GM12878 (cell line): ENCODE measurements around the gene PPFIA4. TPM values are rescaled to one million over a fixed set of nuclear protein-coding genes. Genes with fewer than 3 reads are reported as not detected.

Experiments
- ATAC-seq: fragments of 200-7000 bp; cut with Tn5 transposase; 3 replicates; pipeline ENCODE4 v1.9.1; 2020; ENCODE audit warnings: mild to moderate bottlenecking, moderate library complexity
- BruUV-seq: library from RNA; stranded (reverse); fragments of 400-500 nt; replicated peaks from 2 replicates; lab custom pipeline; 2021; lab: Mats Ljungman, UMichigan
- CTCF ChIA-PET: fragments of 300-600 bp; sonication (Branson Sonifier 250); formaldehyde crosslinking; extraction: SDS; loops from one replicate; lab custom pipeline; 2021; ENCODE audit warnings: inconsistent platforms; lab: Yijun Ruan, JAX
- POLR2A ChIA-PET: fragments of 350-600 bp; formaldehyde crosslinking; extraction: SDS; loops from one replicate; lab custom pipeline; 2021; ENCODE audit warnings: inconsistent platforms; lab: Charles Lee
- RAD21 ChIA-PET: fragments of 300-600 bp; sonication (Branson Sonifier 250); formaldehyde crosslinking; loops from one replicate; lab custom pipeline; 2023; ENCODE audit warnings: antibody characterized with exemption; ENCODE audit not compliant: unreplicated experiment; lab: Charles Lee
- SMC1A ChIA-PET: fragments of 300-600 bp; sonication (Branson Sonifier 250); formaldehyde crosslinking; loops from one replicate; lab custom pipeline; 2023; ENCODE audit not compliant: unreplicated experiment, uncharacterized antibody; lab: Charles Lee
- DNase-seq: peaks from one replicate; pipeline ENCODE4 v3.0.0-alpha.2; 2011; ENCODE audit warnings: low read depth, low spot score
- FAIRE-seq: peaks from 3 replicates; lab custom pipeline; 2011; peaks lifted over from hg19 to GRCh38; lab: Jason Lieb, UNC
- H2AFZ ChIP-seq: 2 replicates; pipeline ENCODE4 v1.6.0; 2011; ENCODE audit warnings: low read depth, low read length, control low read depth; ENCODE audit not compliant: control insufficient read depth
- H3K27ac ChIP-seq: 2 replicates; pipeline ENCODE4 v1.5.1; 2011; ENCODE audit warnings: control low read depth; ENCODE audit not compliant: control insufficient read depth, insufficient read depth
- H3K27me3 ChIP-seq, 2 experiments: replicated peaks in 1 of 2; 2 replicates each; pipeline versions ENCODE4 v1.6.0 to v1.6.1; 2011; ENCODE audit warnings: low read length in 1 of 2; ENCODE audit not compliant: control insufficient read depth in 2 of 2, insufficient read depth in 2 of 2
- H3K36me3 ChIP-seq, 2 experiments: 2 replicates each; pipeline ENCODE4 v1.5.1; 2011; ENCODE audit warnings: low read length in 1 of 2; ENCODE audit not compliant: control insufficient read depth in 2 of 2, insufficient read depth in 2 of 2
- H3K4me1 ChIP-seq: 2 replicates; pipeline ENCODE4 v1.6.1; 2011; ENCODE audit warnings: mild to moderate bottlenecking, low read length, moderate library complexity, mixed read lengths; ENCODE audit not compliant: control insufficient read depth, insufficient read depth
- H3K4me2 ChIP-seq: 2 replicates; pipeline ENCODE4 v1.6.0; 2011; ENCODE audit warnings: control low read depth; ENCODE audit not compliant: control insufficient read depth, insufficient read depth
- H3K4me3 ChIP-seq: fragments of 200-600 bp; sonication (generic); 2 replicates; pipeline ENCODE4 v1.5.1; 2016
- H3K79me2 ChIP-seq: 2 replicates; pipeline ENCODE4 v1.6.0; 2011; ENCODE audit warnings: low read length; ENCODE audit not compliant: control insufficient read depth, insufficient read depth
- H3K9ac ChIP-seq: 2 replicates; pipeline ENCODE4 v1.8.0; 2011; ENCODE audit warnings: low read length, control low read depth, mixed read lengths; ENCODE audit not compliant: control insufficient read depth, insufficient read depth
- H3K9me3 ChIP-seq: replicated peaks from 3 replicates; pipeline ENCODE4 v1.5.1; 2011; ENCODE audit warnings: mild to moderate bottlenecking, low read length; ENCODE audit not compliant: control insufficient read depth, insufficient read depth
- H4K20me1 ChIP-seq: 2 replicates; pipeline ENCODE4 v1.6.0; 2011; ENCODE audit not compliant: control insufficient read depth, insufficient read depth
- BCLAF1 ChIP-seq: fragments of 450-650 bp; IDR thresholded peaks from 2 replicates; pipeline ENCODE4 v1.6.1; 2017; ENCODE audit warnings: antibody characterized with exemption, mild to moderate bottlenecking, moderate library complexity
- BMI1 ChIP-seq: fragments of 450-650 bp; IDR thresholded peaks from 2 replicates; pipeline ENCODE4 v1.6.1; 2016; ENCODE audit warnings: mild to moderate bottlenecking, moderate library complexity, borderline replicate concordance
- IRF5 ChIP-seq: fragments of 450-650 bp; IDR thresholded peaks from 2 replicates; pipeline ENCODE4 v1.6.1; 2017; ENCODE audit warnings: borderline replicate concordance
- MEF2B ChIP-seq: fragments of 450-650 bp; IDR thresholded peaks from 2 replicates; pipeline ENCODE4 v1.6.1; 2018; ENCODE audit warnings: mild to moderate bottlenecking, moderate library complexity; ENCODE audit not compliant: partially characterized antibody, poor library complexity, severe bottlenecking
- MTA2 ChIP-seq: fragments of 450-650 bp; IDR thresholded peaks from 2 replicates; pipeline ENCODE4 v1.6.1; 2016; ENCODE audit warnings: low read depth, mild to moderate bottlenecking, moderate library complexity
- NFXL1 ChIP-seq: fragments of 450-650 bp; IDR thresholded peaks from 2 replicates; pipeline ENCODE4 v1.6.1; 2017; ENCODE audit warnings: antibody characterized with exemption, mild to moderate bottlenecking, borderline replicate concordance
- NRF1 ChIP-seq: conservative IDR thresholded peaks from 2 replicates; pipeline ENCODE4 v1.6.1; 2011; ENCODE audit warnings: mild to moderate bottlenecking, low read depth, low read length, improper control_type of control experiment
- ZNF207 ChIP-seq: fragments of 450-650 bp; IDR thresholded peaks from 2 replicates; pipeline ENCODE4 v1.6.1; 2014; ENCODE audit warnings: antibody characterized with exemption, mild to moderate bottlenecking, borderline replicate concordance
- WGBS: methylation state at CpG from one replicate; pipeline ENCODE4 v1.1.6; 2016; ENCODE audit warnings: low lambda C conversion rate; ENCODE audit not compliant: insufficient replicate concordance, insufficient coverage; ENCODE audit errors: missing lambda C conversion rate; 5-methylcytosine and 5-hydroxymethylcytosine counted together
- in situ Hi-C: fragments of 300-500 bp; cut with MboI; formaldehyde crosslinking; loops from 9 replicates; pipeline ENCODE4 v1.14.3; 2018; ENCODE audit warnings: mixed read lengths
- intact Hi-C: fragments of 100-400 bp; cut with micrococcal nuclease; formaldehyde crosslinking; loops from one replicate; pipeline ENCODE4 v1.14.2; 2022; ENCODE audit not compliant: unreplicated experiment
- polyA plus RNA-seq, 11 experiments: library from polyadenylated mRNA; depleted of rRNA in 4 of 11; unstranded in 6 of 11; stranded (reverse) in 5 of 11; fragments of >200 nt; fragmentation: Nextera tagmentation in 4 of 11; fragmentation: Illumina TruSeq in 1 of 11; extraction: Ambion mirVana in 4 of 11; extraction: Trizol in 1 of 11; gene quantifications; 1 replicate in 1 of 11; 2 replicates in 10 of 11; pipeline versions ENCODE4 v1.2.1 to v1.2.3, GENCODE V29; 2011 to 2016; ENCODE audit warnings: inconsistent platforms in 2 of 11, missing spikeins in 2 of 11, low read depth in 1 of 11
- total RNA-seq, 4 experiments: library from RNA; depleted of rRNA in 3 of 4; stranded (reverse); fragments of >200 nt in 3 of 4; fragmentation: Illumina TruSeq in 1 of 4; extraction: Trizol in 1 of 4; gene quantifications; 2 replicates each; pipeline versions ENCODE4 v1.2.1 to v1.2.3, GENCODE V29; 2013 to 2021

PPFIA4 gene
- total and polyA plus RNA-seq, 10 of the 15 experiments (the other 5 are each of a cell fraction or from before 2014, with no cell fraction given) = 0.02 to 19.7 (median 0.34) TPM; not detected in 1

GRCh38 chr1:203059485-203059884 lies 33.2 kb downstream of the PPFIA4 start:
- DNase-seq (no peak), FAIRE-seq (no peak), ATAC-seq (no peak)
- Histone ChIP-seq H3K4me2 (no peak overlapping the region), H3K9ac (no peak overlapping the region), H3K27me3 (no peaks in the 10 kb centered on the region; a peak in 1 of 4 replicates), H4K20me1 (no peaks in the 10 kb centered on the region), H3K9me3 (no peaks in the 10 kb centered on the region), H3K79me2 (no peaks in the 10 kb centered on the region), H3K4me3 (no peak overlapping the region), H3K4me1 (no peaks in the 10 kb centered on the region), H2AFZ (no peak overlapping the region), H3K27ac (no peak overlapping the region), H3K36me3 (no peaks in the 10 kb centered on the region)
- intact Hi-C loops (no loop called here), in situ Hi-C loops (no loop called here)
- no peak for TF ChIP-seq ZNF207
- TF ChIP-seq MTA2 = no peak
- no peak for TF ChIP-seq NRF1
- no peak for TF ChIP-seq IRF5
- TF ChIP-seq NFXL1 = no peak
- TF ChIP-seq BCLAF1 = no peak
- TF ChIP-seq BMI1 = no peak
- no peak for TF ChIP-seq MEF2B
- POLR2A ChIA-PET = no interaction called here
- CTCF ChIA-PET = no interaction called here
- SMC1A ChIA-PET = no interaction called here
- RAD21 ChIA-PET = no interaction called here
- no TSS peak for BruUV-seq
- 54% methylated on average over 2 of the region's 2 CpGs for WGBS
